ENCODE results near the gene GAS6.
A peak's percentile ranks its signal among the peaks of the same experiment; 100 is the strongest.

Gene GAS6

DNA sequence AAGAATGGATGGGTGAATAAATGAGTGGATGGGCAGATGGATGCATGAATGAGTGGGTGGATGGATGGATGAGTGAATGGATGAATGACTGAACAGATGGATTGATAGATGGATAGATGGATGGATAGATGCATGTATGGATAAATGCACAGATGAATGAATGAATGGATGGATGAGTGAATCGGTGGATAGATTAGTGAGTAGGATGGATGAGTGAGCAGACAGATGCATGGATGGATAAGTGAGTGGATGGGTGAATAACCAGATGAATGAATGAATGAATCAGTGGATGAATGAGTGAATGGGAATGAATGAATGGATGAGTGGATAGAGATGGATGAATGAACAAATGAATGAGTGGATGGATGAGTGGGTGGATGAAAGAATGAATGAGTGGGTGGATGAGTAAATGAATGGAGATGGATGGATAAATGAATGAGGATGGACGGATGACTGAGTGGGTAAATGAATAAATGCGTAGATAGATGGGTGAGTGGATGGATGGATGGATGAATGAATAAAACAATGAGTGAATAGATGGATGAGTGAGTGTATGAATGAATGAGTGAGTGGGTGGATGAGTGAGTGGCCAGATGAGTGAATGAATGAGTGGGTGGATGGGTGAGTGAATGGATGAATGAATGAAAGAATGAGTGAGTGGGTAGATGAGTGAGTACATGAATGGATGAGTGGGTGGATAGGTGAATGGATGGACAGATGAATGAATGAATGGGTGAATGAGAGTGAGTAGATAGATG lies 13.0 kb downstream of the GAS6 start:
- DNase-seq, result no peak

DNA sequence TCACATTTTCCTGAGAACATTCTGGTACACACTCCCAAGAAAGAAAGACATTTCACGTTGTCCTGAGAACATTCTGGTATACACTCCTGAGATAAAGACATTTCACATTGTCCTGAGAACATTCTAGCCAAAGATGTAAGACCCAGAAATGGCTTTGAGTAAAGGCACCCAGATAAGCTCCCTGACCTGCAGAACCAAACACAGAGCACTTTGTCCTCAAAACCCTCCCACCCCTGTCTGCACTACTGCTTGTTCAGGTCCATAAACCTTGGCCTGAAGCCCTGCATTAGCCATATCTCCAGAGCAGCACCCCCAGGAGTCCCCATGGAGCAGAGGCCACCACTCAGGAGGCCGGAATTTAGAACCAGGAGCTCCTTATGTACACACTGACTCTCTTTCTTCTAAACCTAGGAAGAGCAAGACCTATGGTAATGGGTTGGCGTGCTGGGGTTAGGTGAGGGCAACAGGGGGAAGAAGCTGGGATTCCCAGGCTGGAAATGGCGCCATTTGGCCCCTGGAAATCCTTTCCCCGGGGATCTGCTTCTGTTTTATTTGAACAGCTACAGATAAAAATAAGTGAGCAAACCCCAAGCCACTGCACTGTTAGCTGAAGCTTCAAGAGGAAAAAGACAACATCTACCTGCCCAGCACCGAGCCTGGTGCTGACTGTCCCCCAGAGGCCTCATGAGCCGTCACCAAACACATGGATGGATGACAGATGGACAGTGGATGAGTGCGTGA lies 13.7 kb downstream of the GAS6 start:
- DNase-seq, result no peak

DNA sequence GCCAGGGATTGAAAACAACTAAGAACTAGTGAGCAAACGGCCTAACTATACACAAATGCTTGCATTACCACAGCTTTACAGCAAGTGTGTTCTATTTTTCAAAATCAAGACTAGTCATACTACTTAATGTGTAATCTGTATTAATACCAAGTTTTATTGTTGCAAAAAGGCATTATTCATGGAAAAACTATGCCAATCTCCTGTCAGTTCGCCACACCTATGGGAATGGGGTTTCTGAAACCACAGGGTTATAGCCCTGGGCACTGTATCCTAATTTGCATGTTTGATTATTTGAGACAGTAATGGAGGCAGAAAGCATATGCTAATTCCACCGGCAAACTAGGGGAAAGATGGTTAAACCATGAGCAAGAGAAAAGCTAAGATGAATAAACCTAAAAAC lies 14.3 kb downstream of the GAS6 start:
- DNase-seq, result no peak

- DNase-seq, result no peak
Measured at GRCh38 chr13:113848431-113849260, 15.2 kb downstream of the GAS6 start.

- DNase-seq, result no peak
Measured at GRCh38 chr13:113848020-113848419, 15.9 kb downstream of the GAS6 start.

- DNase-seq, result peak in 3 of 6 experiments; percentile 25 to 43 (median 35)
Measured at GRCh38 chr13:113846636-113847318, 17.1 kb downstream of the GAS6 start.

DNA sequence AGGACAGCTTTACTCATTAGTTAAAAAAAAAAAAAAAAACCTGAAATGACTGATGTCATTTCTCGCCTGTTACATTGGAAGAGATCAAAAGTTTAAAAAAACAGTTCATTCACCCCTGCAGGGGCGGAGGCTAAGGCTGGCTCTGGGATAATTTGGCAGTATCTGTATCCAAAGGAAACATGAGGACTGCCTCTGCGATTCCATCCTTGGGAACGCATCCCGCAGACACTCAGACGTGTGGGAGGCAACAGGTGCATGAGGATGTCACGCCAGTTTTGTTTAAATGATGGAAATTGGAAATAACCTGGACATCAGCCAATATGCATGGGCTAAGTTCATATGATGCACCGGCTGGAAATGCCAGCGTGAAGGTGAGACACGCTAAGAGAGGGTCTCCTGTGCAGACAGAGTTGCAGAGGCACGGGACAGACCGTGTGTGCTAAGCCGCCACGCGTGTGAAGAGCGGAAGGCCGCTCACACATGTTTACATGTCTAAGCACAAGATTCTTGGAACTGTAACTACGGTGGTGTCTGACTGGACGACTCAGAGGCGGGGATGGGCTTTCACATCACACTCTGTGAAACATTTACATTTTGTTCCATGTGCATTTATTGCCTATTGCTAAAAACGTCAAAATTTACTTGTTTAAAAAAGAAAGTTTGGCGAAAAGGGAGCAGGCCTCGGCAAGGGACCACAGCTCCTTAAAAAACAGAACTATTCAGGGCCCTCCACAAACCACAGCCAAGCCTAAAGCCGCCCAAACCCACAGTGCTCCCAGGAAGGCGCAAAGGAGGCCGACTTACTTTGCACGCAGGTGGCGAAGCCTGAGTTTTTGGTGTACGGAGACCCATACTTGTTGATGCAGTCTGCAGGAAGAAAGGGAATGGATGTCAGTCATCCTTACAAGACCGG lies 17.9 kb downstream of the GAS6 start:
- no peak for DNase-seq

DNA sequence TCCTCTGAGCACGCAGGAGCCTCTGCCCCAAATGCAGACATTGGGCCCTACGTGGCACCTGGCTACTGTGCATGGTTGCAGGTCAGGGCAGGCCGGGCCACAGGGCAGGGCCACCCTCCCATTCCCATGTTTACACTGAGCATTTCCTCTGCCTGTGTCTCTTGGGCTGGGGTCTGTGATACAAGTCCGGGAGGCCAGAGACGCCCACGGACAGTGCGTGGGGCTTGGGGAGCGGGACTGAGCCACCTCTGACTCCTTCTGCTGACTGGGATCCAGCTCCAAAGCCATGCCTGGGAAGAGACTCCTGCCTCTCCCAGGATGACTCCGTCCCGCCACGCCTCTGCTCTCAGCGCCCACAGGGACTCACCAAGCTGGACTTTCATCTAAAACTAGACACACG lies 18.8 kb downstream of the GAS6 start:
- no peak for DNase-seq

DNA sequence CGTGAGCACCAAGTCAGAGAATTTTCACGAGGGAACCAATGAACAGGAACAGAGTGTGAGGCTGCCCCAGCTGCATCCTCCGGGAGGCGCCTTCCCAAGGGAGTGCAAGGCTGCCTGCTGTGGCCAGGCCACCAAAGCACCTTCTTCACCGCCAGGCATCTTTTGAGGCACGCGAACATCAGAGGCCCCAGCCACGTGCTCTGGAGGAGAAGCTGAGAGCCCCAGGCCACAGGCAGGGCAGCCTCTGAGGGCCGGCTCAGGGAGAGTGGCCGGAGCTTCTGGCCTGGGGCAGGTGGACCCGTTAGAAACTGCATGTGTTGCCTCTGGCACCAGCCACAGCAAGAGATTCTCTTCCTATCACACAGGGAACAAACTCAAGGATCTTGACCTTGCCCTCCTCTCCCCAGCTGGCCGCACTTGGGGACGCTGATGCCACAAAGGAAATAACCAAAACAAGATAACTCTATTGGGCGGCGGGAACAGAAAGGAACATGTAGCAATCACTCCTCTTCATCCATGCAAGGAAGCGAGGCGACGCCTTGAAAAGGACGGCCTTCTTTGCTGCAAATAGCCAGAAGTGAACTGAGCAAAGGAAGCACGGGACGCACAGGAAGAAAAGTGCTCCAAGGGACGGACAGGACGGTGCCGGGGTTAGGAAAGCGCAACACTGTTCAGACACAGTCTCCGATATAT lies 19.9 kb downstream of the GAS6 start:
- no peak for DNase-seq

DNA sequence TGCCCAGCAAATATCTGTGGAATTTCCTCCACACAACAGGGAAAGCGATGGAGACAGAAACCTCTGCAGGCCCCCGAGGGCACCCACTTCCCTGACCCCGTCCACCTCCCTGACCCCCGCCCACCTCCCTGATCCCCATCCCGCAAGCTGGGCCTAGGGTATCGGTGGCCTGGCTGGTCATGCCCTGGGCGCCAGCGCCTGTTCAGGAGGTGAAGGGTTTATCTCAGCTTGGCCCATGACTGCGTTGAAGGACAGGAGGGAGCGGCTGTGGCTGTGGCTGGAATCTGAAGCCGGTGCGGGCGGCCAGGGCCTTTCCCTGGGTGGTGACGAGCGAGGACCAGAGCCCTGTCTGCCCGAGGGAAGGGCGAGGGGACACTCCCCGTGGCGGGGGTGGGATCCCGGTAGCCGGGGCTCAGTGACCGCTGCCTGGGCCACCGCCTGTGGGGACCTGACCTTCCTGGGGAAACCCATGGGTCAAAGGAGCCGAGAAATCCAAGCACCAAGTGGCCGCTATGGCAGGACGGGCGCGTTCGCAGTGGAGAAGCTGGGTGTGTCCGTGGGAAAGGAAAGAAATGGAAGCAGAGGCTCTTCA lies 20.7 kb downstream of the GAS6 start:
- no peak for DNase-seq

DNA sequence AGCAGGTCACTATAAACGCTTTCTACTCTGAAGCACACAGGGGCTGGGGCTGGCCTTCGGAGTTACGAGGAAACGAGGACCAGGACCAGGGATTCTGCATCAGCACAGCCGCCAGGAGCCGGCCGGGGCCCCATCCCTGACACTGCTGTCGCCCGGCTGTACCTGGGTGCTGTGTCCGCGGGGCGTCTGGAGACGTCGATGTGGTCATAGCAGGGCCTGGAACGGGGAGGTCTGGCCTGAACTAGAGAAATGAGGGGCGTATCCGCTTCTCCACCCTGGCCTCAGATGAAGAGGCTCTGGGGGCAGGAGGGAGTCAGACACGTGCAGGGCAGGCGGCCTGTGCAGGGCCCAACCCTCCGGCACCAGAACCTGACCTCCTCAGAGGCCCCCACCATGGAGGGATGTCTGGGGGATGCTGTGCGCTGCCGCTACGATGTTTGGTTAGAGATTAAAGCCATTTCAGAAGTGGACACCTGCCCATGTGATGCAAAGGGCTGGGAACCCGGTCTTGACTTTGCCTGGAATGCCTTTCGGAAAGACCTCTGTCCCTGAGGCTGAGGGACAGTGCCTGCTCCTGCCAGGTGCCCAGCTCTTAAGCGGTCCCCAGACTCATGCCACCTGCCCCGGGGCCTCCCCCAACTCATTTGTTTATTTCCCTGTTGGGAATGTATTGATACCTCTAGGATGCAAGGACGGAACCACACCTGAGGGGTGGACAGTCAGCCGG lies 21.4 kb downstream of the GAS6 start:
- DNase-seq, result no peak

DNA sequence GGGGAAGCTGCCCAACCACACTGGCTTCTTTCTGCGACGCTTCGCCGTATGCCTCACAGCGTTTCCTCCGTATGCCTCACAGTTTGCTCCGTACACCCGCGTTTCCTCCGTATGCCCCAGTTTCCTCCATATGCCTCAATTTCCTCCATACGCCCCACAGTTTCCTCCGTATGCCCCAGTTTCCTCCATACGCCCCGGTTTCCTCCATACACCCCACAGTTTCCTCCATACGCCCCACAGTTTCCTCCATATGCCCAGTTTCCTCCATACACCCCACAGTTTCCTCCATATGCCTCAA lies 22.6 kb downstream of the GAS6 start:
- peak in 1 of 6 experiments; percentile 20 for DNase-seq

DNA sequence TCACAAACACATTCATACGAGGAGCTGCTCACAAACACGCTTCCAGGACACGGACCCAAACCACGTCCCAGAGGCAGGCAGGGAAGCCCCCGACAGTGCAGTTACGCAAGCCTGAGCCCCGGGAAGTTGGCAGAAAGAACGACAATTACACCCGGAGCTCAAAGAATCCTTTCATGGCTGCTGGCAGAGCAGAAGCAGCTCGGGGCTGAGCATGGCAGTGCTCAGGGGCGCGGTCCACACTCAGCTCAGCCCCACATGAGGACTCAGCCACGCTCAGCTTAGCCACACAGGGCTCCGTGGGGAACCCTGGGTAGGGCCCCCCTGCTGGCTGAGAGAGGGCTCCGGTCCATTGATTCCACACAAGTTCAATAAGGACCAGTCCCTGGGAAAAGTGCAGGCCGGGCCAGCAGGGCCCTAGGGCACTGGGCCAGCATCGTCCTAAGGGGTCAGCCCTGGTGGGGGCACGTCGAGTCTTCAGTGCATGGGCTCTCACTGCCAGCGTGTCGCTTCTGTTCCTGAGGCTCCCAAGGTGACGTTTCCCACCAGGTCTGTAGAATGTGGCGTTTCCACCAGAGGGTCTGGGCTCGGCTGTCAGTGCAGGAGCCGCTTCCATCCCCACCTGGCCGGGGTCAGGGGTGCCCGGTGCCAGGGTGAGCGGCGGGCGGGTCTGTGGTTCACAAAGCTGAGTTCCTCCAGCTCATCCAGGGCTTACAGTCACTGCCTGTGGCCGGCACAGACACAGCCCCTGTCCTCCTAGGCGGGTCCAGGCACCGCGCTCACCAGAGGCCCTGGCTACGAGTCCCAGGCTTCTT lies 23.1 kb downstream of the GAS6 start:
- DNase-seq, result no peak

GRCh38 chr13:113839536-113840204 lies 24.2 kb downstream of the GAS6 start:
- no peak for DNase-seq

DNA sequence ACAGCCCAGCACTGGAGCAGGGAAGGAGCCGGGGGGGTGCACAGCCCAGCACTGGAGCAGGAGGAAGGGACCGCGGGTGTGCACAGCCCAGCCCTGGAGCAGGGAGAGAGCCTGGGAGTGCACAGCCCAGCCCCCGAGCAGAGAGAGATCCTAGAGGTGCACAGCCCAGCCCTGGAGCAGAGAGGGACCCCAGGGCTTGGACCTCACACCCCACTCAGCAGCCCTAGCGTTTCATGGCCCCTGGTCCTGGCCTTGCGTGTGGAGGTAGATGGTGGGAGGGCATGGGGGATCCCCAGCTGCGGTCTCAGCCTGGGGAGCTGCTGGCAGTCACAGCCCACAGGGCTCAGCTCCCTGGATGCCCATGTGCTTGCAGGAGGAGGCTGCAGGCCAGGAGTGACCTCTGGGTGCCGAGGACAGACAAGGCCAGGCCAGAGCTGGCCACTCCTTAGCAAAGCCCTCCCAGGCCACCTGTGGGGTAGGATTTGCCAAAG lies 25.1 kb downstream of the GAS6 start:
- DNase-seq, result no peak

DNA sequence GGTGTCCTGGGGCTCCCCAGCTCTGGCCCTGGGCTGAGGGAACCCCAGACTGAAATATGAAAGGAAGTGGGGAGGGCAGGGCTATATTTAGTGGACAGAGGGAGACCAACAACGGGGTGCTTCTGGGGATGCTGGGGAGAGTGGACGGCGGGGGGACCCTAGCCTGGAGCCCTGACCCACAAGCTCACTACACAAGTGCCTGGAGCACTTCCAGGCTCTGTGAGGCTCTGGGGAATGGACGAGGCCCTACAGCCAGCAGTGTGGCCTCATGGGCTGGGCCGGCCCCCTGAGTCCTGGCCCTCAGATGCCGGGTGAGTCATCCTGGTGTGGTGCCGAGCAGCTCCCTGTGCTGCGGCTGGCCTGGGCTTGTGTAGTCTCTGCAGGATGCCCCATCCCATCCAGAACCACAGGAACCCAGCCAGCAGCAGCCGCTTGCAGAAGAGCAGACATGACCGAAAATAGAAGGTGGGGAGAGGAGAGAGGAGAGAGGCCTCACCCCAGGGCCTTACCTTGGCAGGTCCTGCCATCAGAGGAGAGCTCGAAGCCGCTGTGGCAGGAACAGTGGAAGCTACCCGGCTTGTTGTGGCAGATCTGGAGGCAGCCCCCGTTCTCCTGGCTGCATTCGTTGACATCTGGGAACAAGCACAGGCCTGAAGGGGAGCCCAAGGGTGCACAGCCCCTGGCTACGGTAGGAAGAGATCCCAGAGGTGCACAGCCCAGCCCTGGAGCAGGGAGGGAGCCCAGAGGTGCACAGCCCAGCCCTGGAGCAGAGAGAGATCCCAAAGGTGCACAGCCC lies 26.1 kb downstream of the GAS6 start:
- DNase-seq, result no peak

- DNase-seq, result no peak
Measured at GRCh38 chr13:113836768-113837559, 26.9 kb downstream of the GAS6 start.

All from stimulated activated naive CD4-positive, alpha-beta T cell (primary cell).